T47D (cell line): ENCODE measurements around the gene ZNF521.

Experiments
- DNase-seq, 2 experiments: peaks; one replicate each; pipeline versions ENCODE4 v3.0.0 to v3.0.0-alpha.2; 2011 to 2012; ENCODE audit warnings: low read depth in 1 of 2, low spot score in 1 of 2
- JUND ChIP-seq: IDR thresholded peaks from 2 replicates; pipeline ENCODE4 v1.6.1; 2012; ENCODE audit warnings: low read depth
- in situ Hi-C: cut with HindIII; loops from 2 replicates; pipeline ENCODE4 v1.10.0; 2016; ENCODE audit warnings: low sequenced_read_pairs, low pct_unique_long_range_greater_than_20kb

ZNF521 gene

GRCh38 chr18:25174324-25174723, 177.6 kb downstream of the ZNF521 start:
- DNase-seq, result no peak
- no peak for TF ChIP-seq JUND
- in situ Hi-C loops, result no loop called here

DNA sequence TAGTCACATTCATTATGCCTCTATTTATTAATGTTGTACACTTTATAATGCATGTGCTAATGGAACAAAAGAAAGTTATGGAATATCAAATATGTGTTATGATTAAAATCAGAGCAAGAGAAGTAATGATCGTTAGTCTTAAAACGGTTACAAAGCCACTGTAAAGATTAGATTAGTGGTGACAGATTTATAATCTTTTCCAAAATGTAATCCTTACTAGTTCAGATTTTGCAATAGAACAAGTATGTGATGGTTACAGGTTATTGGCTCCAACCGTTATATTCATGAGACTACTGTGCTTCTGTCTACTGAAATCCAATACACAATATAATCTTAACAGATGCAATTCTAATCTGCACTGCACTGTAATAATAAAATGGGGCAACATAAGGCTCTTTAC, 180.6 kb downstream of the ZNF521 start:
- no peak for TF ChIP-seq JUND
- no peak for DNase-seq
- in situ Hi-C loops, result no loop called here

- DNase-seq, result no peak
- in situ Hi-C loops, result no loop called here
- no peak for TF ChIP-seq JUND
Observed at GRCh38 chr18:25170402-25170801, 181.6 kb downstream of the ZNF521 start.

DNA sequence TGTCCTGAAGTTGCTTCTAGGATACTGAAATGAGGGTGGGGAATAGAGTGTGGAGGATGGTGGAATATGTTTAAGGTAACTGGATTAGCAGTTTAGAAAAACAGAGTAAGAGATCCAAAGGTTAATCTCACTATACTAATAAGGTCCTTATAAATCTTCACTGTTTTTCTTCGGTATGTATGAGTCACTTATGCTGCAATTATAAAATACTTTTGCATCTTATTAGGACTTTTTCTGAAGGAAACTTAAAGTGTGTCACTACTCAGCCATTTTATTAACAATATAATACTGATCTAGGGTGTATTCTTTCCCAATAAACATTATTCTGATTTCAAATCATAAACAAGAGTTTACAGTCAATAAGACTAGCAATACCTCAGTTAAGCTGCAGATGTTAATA, 182.3 kb downstream of the ZNF521 start:
- no peak for DNase-seq
- in situ Hi-C loops, result no loop called here
- TF ChIP-seq JUND, result no peak

DNA sequence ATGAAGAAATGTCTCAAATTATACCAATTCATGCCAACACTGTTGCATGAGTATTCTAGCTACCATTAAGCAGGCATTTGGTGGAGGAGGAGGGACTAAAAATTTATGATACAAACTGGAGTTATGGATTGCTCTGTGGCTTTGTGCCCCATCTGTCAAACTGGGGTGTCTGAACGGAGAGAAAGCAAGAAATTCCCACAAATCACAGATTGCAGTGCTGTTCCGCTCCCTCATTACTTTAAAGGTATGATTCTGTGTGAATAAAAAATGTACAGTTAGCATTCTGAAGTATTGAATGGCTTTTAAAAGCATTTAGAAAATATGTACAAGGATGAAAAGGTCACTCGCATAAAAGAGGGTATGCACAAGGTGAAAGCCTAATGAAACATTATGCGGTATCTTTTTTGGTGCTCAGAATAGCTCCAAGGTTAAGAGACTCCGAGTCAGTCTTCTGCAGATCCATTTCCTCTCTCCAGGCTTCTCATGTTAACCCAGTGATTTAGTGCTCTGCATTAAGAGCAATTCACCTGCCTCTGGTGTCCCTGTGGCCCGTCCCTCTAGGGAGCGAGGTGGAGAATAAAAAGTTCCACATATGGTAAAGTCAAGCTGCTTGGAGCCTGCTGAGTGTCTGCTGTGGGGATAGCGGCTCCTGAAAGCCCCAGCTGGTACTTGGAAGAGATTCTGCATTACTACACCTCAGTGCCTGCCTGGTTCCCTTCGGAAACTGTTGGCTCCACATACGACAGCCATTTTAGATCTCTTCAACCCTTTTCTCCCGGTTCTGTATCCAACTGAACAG, 184.2 kb downstream of the ZNF521 start:
- no peak for DNase-seq
- in situ Hi-C loops, result no loop called here
- TF ChIP-seq JUND, result no peak

DNA sequence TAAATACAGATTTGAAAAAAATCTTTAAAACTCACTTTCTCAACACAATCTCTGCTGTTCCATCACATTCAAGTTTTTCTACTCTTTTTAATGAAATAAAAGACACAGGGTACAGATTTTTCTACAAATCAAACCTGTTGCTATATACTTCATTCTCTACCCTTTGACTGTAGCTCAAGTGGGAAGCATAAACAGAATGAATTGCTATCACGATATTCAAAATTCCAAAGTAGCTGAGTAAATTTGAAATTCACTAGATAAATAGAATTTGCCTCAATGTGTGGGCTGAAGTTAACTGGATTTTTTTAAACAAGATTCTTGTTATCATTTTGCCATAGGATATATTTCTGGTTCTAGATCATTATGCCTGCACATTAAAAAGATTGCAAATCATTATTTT, 185.9 kb downstream of the ZNF521 start:
- DNase-seq, result no peak
- in situ Hi-C loops, result no loop called here
- no peak for TF ChIP-seq JUND

- DNase-seq, result no peak
- in situ Hi-C loops, result no loop called here
- TF ChIP-seq JUND, result no peak
Observed at GRCh38 chr18:25164848-25165811, 186.8 kb downstream of the ZNF521 start.

DNA sequence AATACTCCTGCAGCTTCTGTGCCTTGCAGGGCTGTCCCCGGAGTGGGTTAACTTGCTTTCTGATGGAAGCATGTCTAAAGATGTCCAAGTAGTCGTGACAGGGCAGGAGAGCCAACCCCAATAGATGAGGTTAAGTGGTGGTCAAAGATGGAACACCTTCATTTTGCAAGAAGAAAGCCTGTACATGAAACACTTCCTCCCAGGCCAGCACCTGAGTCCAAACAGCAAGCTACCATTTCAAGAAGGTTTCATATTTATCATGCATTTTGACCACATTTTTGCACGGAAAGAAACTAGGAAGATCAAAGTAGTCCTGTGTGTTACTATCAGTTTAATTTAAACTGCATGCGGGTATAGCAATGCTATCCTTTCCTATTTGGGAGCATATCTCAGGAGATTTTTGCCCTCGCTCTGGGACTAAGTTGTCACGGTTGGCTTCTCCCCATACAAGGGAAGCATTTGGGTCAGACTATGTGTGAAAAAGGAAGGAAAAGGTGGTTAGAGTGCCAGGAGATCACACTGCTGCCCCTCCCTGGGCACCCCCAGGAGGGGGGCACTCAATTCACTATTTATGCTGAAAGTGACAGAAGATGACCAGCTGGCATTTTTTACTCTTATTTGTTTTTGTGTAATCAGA, 187.6 kb downstream of the ZNF521 start:
- in situ Hi-C loops, result no loop called here
- no peak for DNase-seq
- no peak for TF ChIP-seq JUND

DNA sequence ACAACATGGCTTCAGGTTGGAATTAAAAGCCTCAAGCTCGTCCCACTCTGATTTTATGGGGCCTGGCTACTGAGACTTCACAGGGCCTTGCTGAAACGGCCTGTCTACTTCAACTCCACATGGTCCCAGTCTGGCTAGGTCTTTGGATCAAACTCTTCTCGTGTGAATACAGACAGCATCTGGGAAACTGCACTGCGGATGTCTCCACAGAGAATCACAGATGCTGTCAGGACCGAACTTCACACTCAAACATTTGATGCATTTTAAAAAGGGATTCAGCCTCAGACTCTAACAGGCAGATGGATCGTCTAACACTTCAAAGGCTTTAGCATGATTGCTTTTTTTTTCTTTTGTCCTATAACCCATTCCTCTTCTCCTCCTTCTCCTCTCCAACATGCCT, 198.5 kb downstream of the ZNF521 start:
- in situ Hi-C loops, result no loop called here
- TF ChIP-seq JUND, result no peak

DNA sequence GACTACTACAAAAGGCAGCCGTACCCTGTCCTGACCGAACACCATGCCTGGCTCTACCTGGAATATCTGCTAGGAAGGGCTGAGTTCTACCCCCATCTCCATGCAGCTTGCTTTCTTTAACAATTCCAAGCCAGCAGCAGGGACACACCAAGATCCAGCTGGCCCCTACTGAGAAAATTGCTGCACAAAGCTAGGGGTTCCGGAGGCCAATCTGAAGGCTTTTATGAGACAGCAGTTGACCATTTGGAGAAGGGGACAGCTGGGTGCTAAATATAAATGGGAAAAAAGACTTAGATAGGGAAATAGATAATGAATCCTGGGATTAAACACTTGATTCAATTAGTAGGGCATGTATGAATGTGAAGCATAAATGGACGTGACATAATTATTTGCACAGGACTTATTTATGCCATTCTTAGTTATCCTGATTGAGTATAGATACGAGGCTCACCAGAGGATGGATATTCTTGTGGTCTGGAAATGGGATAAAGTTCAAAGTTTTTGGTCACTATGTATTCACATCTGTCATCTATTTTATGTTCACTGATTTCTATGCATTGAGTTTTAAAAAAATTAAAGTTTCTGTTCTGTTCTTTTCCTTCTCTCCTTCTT, 204.0 kb downstream of the ZNF521 start:
- TF ChIP-seq JUND, result no peak
- no peak for DNase-seq
- in situ Hi-C loops, result no loop called here

More for the DNA sequence above, 198.5 kb downstream of the ZNF521 start:
- no peak for DNase-seq

- DNase-seq, result no peak
- in situ Hi-C loops, result no loop called here
- TF ChIP-seq JUND, result no peak
Observed at GRCh38 chr18:25146512-25146910, 205.5 kb downstream of the ZNF521 start.
